Effector CD4-positive, alpha-beta T cell (primary cell): ENCODE measurements around the gene ACBD6.
"Not testable (repeated sequence)": the region's sequence is repeated elsewhere in the genome, so short reads cannot be mapped to it uniquely, and the experiment has no call there.

Source experiments
- DNase-seq: peaks from one replicate; pipeline ENCODE4 v3.0.0-alpha.2; 2020

Gene ACBD6

GRCh38 chr1:180488661-180489060 lies 13.7 kb downstream of the ACBD6 start:
- DNase-seq: no peak

GRCh38 chr1:180486092-180486491 lies 16.3 kb downstream of the ACBD6 start:
- no peak for DNase-seq

- no peak for DNase-seq
These were observed 17.9 kb downstream of the ACBD6 start for GRCh38 chr1:180484490-180484889.

- DNase-seq: peak; percentile 5
These were observed 19.7 kb downstream of the ACBD6 start for GRCh38 chr1:180482425-180483275.

- DNase-seq: no peak
These were observed 32.3 kb downstream of the ACBD6 start for GRCh38 chr1:180470031-180470430.

- DNase-seq: no peak
These were observed 34.1 kb downstream of the ACBD6 start for GRCh38 chr1:180468311-180468710.

GRCh38 chr1:180462102-180462501 lies 40.3 kb downstream of the ACBD6 start:
- no peak for DNase-seq

GRCh38 chr1:180461682-180462081 lies 40.7 kb downstream of the ACBD6 start:
- DNase-seq: not testable (repeated sequence)

GRCh38 chr1:180458807-180459206 lies 43.6 kb downstream of the ACBD6 start:
- DNase-seq: no peak

- DNase-seq: no peak
These were observed 46.2 kb downstream of the ACBD6 start for GRCh38 chr1:180456191-180456590.

- no peak for DNase-seq
These were observed 50.9 kb downstream of the ACBD6 start for GRCh38 chr1:180451504-180451903.

GRCh38 chr1:180444522-180444921 lies 57.9 kb downstream of the ACBD6 start:
- no peak for DNase-seq

GRCh38 chr1:180440335-180440734 lies 62.0 kb downstream of the ACBD6 start:
- DNase-seq: no peak

GRCh38 chr1:180435566-180435965 lies 66.8 kb downstream of the ACBD6 start:
- DNase-seq: no peak

GRCh38 chr1:180433873-180434272 lies 68.5 kb downstream of the ACBD6 start:
- DNase-seq: no peak

- DNase-seq: no peak
These were observed 70.7 kb downstream of the ACBD6 start for GRCh38 chr1:180431683-180432082.

- DNase-seq: no peak
These were observed 73.3 kb downstream of the ACBD6 start for GRCh38 chr1:180428782-180429695.

- no peak for DNase-seq
These were observed 76.4 kb downstream of the ACBD6 start for GRCh38 chr1:180425952-180426351.

GRCh38 chr1:180424848-180425457 lies 77.4 kb downstream of the ACBD6 start:
- DNase-seq: no peak

GRCh38 chr1:180421614-180422013 lies 80.8 kb downstream of the ACBD6 start:
- DNase-seq: no peak

- not testable (repeated sequence) for DNase-seq
These were observed 81.2 kb downstream of the ACBD6 start for GRCh38 chr1:180421145-180421544.

- DNase-seq: no peak
These were observed 86.3 kb downstream of the ACBD6 start for GRCh38 chr1:180415985-180416633.
